HepG2 (cell line): ENCODE measurements around the gene FGFR3. TPM values are rescaled to one million over a fixed set of nuclear protein-coding genes. Genes with fewer than 3 reads are reported as not detected.

ENCODE experiments used
- ASH2L ChIP-seq: fragments of 300-600, 200-600 bp; sonication (generic); IDR thresholded peaks from 2 replicates; pipeline ENCODE4 v1.7.0; 2017; ENCODE audit warnings: low read depth, mild to moderate bottlenecking, moderate library complexity, mixed read lengths, low read length; ENCODE audit not compliant: insufficient read length
- CC2D1A ChIP-seq: sonication (generic); formaldehyde crosslinking; IDR thresholded peaks from 2 replicates; pipeline ENCODE4 v1.8.1; 2023; ENCODE audit warnings: mild to moderate bottlenecking, missing genetic modification reagents
- CREB3 ChIP-seq: sonication (generic); formaldehyde crosslinking; IDR thresholded peaks from 2 replicates; pipeline ENCODE4 v1.5.0; 2020; ENCODE audit warnings: missing genetic modification reagents
- CTCF ChIP-seq: sonication (generic); formaldehyde crosslinking; IDR thresholded peaks from 2 replicates; pipeline ENCODE4 v1.5.0; 2020; ENCODE audit warnings: mild to moderate bottlenecking, missing genetic modification reagents, moderate library complexity
- EED ChIP-seq: sonication (generic); formaldehyde crosslinking; IDR thresholded peaks from 2 replicates; pipeline ENCODE4 v1.5.0; 2020; ENCODE audit warnings: mild to moderate bottlenecking, missing genetic modification reagents
- GPN1 ChIP-seq: sonication (generic); formaldehyde crosslinking; IDR thresholded peaks from 2 replicates; pipeline ENCODE4 v1.5.1; 2020; ENCODE audit warnings: missing genetic modification reagents, borderline replicate concordance
- JUNB ChIP-seq: sonication (generic); formaldehyde crosslinking; IDR thresholded peaks from 2 replicates; pipeline ENCODE4 v1.8.0; 2022; ENCODE audit warnings: missing genetic modification reagents, mild to moderate bottlenecking, borderline replicate concordance
- KDM5B ChIP-seq: sonication (generic); formaldehyde crosslinking; IDR thresholded peaks from 2 replicates; pipeline ENCODE4 v1.4.0; 2020; ENCODE audit warnings: missing genetic modification reagents, mild to moderate bottlenecking, borderline replicate concordance
- MAFK ChIP-seq, 2 experiments: IDR thresholded peaks in 1 of 2; conservative IDR thresholded peaks in 1 of 2; 2 replicates each; pipeline ENCODE4 v1.6.1; 2011; ENCODE audit warnings: improper control_type of control experiment in 2 of 2, low read length in 2 of 2
- PLRG1 ChIP-seq: fragments of 450-650 bp; conservative IDR thresholded peaks from 2 replicates; pipeline ENCODE4 v1.6.1; 2016
- TAF15 ChIP-seq: fragments of 200-400 bp; formaldehyde crosslinking; IDR thresholded peaks from one replicate; pipeline ENCODE4 v1.6.1; 2018; ENCODE audit warnings: mild to moderate bottlenecking, low read depth, low read length; ENCODE audit not compliant: poor library complexity, severe bottlenecking
- ZNF598 ChIP-seq: sonication (generic); formaldehyde crosslinking; IDR thresholded peaks from 2 replicates; pipeline ENCODE4 v1.5.1; 2020; ENCODE audit warnings: mild to moderate bottlenecking, missing genetic modification reagents, borderline replicate concordance
- ZSCAN22 ChIP-seq: sonication (generic); formaldehyde crosslinking; IDR thresholded peaks from 2 replicates; pipeline ENCODE4 v1.4.0; 2020; ENCODE audit warnings: mild to moderate bottlenecking, missing genetic modification reagents
- polyA plus RNA-seq, 8 experiments: library from polyadenylated mRNA; depleted of rRNA in 3 of 8; stranded (reverse) in 7 of 8; unstranded in 1 of 8; fragments of >200 nt; fragmentation: Illumina TruSeq in 4 of 8; extraction: Trizol in 4 of 8; gene quantifications; 2 replicates each; pipeline versions ENCODE4 v1.2.1 to v1.2.3, GENCODE V29; 2011 to 2016; ENCODE audit warnings: low read depth in 4 of 8, missing spikeins in 1 of 8, mixed read lengths in 1 of 8; ENCODE audit not compliant: insufficient read depth in 1 of 8
- total RNA-seq, 5 experiments: library from RNA; depleted of rRNA; stranded (reverse); fragments of >200 nt; fragmentation: Illumina TruSeq; extraction: Trizol; gene quantifications; 2 replicates each; pipeline ENCODE4 v1.2.3, GENCODE V29; 2016; ENCODE audit warnings: low read depth in 1 of 5
- TF ChIP-seq, protein P1 (sequence below): sonication (generic); formaldehyde crosslinking; IDR thresholded peaks from 2 replicates; pipeline ENCODE4 v1.4.0; 2020; ENCODE audit warnings: missing genetic modification reagents, mild to moderate bottlenecking, borderline replicate concordance
- TF ChIP-seq, protein P2 (sequence below): sonication (generic); formaldehyde crosslinking; IDR thresholded peaks from 2 replicates; pipeline ENCODE4 v1.5.0; 2020; ENCODE audit warnings: missing genetic modification reagents
- TF ChIP-seq, protein P3 (sequence below): sonication (generic); formaldehyde crosslinking; IDR thresholded peaks from 2 replicates; pipeline ENCODE4 v1.8.1; 2022; ENCODE audit warnings: mild to moderate bottlenecking, missing genetic modification reagents

The FGFR3 gene
- total and polyA plus RNA-seq, 2 of the 13 experiments (the other 11 are each of a cell fraction or from before 2014, with no cell fraction given), result 103 to 109 TPM

DNA sequence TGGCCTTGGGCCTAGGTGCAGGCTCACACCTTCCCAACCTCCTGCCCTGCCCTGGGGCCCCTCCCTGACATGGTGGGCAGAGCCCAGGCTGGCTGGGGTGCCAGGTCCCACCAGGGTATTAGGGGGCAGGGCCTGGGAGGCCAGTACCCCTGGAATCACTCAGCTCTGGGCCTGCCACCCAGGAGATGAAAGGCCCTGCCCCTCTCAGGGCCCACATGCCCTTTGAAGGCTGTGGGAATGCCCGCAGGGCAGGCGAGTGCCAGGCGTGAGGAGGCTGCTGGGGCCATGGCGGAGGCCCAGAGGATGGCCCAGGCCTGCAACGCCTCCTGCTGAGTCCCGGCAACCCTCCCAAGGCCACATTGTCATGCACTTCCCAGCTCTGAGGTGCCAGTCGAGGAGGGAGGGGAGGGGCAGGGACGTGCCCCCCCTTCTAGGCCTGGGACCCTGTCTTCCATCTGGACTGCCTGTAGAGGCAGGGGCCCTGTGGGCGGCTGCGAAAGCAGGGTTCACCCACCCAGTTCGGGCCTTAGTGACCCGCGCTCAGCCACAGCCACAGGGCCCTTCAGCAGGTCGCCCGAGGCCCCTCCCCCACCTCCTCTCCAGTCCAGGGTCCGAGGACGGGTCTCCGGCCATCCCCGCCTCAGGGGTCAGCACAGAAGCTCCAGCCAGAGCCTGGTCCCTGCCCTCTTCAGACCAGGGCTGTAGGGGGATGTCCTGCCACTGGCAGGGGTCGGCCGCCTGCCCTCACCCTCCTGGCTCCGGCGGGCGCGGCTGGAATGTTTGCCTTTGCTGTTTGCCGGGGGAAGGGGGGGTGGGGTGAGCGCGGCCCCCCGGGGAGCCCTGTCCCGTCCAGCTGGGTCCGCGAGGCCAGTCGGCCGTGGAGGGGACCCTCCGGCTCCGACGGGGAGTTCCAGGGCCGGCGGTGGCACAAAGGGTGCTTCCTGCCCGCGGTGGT is 26.7 kb upstream of the FGFR3 start (continued):
- TF ChIP-seq CTCF (CRISPR knock-in tag) (peak; percentile 38), ZSCAN22 (CRISPR knock-in tag) (no peak), ASH2L (no peak), KDM5B (CRISPR knock-in tag) (peak; percentile 62), TAF15 (peak; percentile 89), CC2D1A (CRISPR knock-in tag) (no peak), CREB3 (no peak), PLRG1 (no peak), GPN1 (CRISPR knock-in tag) (no peak), ZNF598 (CRISPR knock-in tag) (no peak), MAFK (conservative IDR thresholded peaks at IDR 0.05 in 1 of 2, IDR thresholded peaks at IDR 0.05 in 1 of 2; ENCODE audit: low read length in 2 of 2) (no peak), EED (CRISPR knock-in tag) (peak; percentile 26; the same call in 1 of the 2 replicates), JUNB (CRISPR knock-in tag) (no peak)
- TF ChIP-seq, protein P1, sequence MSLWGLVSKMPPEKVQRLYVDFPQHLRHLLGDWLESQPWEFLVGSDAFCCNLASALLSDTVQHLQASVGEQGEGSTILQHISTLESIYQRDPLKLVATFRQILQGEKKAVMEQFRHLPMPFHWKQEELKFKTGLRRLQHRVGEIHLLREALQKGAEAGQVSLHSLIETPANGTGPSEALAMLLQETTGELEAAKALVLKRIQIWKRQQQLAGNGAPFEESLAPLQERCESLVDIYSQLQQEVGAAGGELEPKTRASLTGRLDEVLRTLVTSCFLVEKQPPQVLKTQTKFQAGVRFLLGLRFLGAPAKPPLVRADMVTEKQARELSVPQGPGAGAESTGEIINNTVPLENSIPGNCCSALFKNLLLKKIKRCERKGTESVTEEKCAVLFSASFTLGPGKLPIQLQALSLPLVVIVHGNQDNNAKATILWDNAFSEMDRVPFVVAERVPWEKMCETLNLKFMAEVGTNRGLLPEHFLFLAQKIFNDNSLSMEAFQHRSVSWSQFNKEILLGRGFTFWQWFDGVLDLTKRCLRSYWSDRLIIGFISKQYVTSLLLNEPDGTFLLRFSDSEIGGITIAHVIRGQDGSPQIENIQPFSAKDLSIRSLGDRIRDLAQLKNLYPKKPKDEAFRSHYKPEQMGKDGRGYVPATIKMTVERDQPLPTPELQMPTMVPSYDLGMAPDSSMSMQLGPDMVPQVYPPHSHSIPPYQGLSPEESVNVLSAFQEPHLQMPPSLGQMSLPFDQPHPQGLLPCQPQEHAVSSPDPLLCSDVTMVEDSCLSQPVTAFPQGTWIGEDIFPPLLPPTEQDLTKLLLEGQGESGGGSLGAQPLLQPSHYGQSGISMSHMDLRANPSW (CRISPR knock-in tag), result peak; percentile 54; the same call in 1 of the 2 replicates
- TF ChIP-seq, protein P2, sequence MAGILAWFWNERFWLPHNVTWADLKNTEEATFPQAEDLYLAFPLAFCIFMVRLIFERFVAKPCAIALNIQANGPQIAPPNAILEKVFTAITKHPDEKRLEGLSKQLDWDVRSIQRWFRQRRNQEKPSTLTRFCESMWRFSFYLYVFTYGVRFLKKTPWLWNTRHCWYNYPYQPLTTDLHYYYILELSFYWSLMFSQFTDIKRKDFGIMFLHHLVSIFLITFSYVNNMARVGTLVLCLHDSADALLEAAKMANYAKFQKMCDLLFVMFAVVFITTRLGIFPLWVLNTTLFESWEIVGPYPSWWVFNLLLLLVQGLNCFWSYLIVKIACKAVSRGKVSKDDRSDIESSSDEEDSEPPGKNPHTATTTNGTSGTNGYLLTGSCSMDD (CRISPR knock-in tag), result no peak
- TF ChIP-seq, protein P3, sequence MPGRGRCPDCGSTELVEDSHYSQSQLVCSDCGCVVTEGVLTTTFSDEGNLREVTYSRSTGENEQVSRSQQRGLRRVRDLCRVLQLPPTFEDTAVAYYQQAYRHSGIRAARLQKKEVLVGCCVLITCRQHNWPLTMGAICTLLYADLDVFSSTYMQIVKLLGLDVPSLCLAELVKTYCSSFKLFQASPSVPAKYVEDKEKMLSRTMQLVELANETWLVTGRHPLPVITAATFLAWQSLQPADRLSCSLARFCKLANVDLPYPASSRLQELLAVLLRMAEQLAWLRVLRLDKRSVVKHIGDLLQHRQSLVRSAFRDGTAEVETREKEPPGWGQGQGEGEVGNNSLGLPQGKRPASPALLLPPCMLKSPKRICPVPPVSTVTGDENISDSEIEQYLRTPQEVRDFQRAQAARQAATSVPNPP (CRISPR knock-in tag), result no peak
